ENCODE results near the gene NRK.
"Not testable (repeated sequence)": the region's sequence is repeated elsewhere in the genome, so short reads cannot be mapped to it uniquely, and the experiment has no call there.

- not testable (repeated sequence) for TF ChIP-seq CTCF, POLR2A (IDR thresholded peaks at IDR 0.05)
Measured at GRCh38 chrX:105850100-105850499, 27.8 kb downstream of the NRK start.
